DND-41 (cell line): ENCODE data around the gene TMED6.

ENCODE experiments used
- EZH2 ChIP-seq: IDR thresholded peaks from 3 replicates; pipeline ENCODE4 v1.6.1; 2012; ENCODE audit warnings: borderline replicate concordance, low read depth, mild to moderate bottlenecking, moderate library complexity, low read length, inconsistent platforms; ENCODE audit not compliant: severe bottlenecking
- TF ChIP-seq, protein P1 (sequence below): IDR thresholded peaks from 2 replicates; pipeline ENCODE4 v1.5.1; 2012; ENCODE audit warnings: borderline replicate concordance, low read length, moderate library complexity, mild to moderate bottlenecking; ENCODE audit not compliant: poor library complexity, severe bottlenecking; ENCODE audit errors: extremely low read depth

DNA sequence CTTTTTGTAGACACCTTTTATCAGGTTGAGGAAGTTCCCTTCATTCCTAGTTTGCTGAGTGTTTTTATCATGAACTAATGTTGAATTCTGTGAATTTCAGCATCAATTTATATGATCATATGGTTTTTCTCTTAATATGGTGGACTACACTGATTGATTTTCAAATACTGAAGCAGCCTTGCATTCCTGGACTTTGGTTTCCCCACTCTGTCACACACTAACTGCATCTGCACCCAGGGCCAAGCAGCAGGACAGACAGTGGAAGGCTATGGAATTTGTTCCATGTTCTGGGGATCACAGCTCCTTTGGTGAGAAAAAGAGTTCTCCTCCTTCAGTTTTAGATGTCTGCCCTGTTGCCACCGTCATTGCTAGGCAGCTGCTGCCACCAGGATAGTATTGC, 26.4 kb upstream of the TMED6 start:
- TF ChIP-seq, protein P1, sequence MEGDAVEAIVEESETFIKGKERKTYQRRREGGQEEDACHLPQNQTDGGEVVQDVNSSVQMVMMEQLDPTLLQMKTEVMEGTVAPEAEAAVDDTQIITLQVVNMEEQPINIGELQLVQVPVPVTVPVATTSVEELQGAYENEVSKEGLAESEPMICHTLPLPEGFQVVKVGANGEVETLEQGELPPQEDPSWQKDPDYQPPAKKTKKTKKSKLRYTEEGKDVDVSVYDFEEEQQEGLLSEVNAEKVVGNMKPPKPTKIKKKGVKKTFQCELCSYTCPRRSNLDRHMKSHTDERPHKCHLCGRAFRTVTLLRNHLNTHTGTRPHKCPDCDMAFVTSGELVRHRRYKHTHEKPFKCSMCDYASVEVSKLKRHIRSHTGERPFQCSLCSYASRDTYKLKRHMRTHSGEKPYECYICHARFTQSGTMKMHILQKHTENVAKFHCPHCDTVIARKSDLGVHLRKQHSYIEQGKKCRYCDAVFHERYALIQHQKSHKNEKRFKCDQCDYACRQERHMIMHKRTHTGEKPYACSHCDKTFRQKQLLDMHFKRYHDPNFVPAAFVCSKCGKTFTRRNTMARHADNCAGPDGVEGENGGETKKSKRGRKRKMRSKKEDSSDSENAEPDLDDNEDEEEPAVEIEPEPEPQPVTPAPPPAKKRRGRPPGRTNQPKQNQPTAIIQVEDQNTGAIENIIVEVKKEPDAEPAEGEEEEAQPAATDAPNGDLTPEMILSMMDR, result no peak
- TF ChIP-seq EZH2, result no peak
